Activated naive CD4-positive, alpha-beta T cell treated with anti-CD3 and anti-CD28 coated beads, Interleukin-2, amount 50 U/mL, for 16 hours (primary cell): ENCODE results near the gene BMPR1A.
A peak's percentile ranks its signal among the peaks of the same experiment; 100 is the strongest.
"Not testable (repeated sequence)": the region's sequence is repeated elsewhere in the genome, so short reads cannot be mapped to it uniquely, and the experiment has no call there.

ENCODE experiments used
- DNase-seq: peaks from one replicate; pipeline ENCODE4 v3.0.0-alpha.2; 2020

Gene BMPR1A

GRCh38 chr10:86971232-86971991, 215.0 kb downstream of the BMPR1A start:
- DNase-seq = peak; percentile 86

- DNase-seq = no peak
Measured at GRCh38 chr10:86972613-86973380, 216.4 kb downstream of the BMPR1A start.

DNA sequence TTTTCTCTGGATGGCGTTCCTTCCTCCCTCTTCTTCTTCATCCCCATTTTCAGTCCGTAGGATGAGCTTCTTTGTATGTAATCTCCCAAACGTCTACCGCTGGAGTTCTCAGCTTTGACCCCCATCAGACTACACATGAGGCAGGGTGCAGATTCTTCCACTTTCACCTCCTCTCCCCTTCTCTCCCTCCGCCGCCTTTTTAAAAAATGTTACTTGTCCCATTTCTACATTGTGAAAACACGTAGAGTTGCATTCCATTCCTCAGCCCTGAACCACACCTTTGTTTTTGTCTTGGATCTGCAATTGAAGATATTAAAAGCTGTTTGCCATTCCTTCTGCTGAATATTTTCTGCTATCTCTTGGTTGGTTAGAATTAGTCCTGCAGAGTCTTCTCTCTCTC, 218.1 kb downstream of the BMPR1A start:
- no peak for DNase-seq

- no peak for DNase-seq
Measured at GRCh38 chr10:86976362-86977056, 220.1 kb downstream of the BMPR1A start.

DNA sequence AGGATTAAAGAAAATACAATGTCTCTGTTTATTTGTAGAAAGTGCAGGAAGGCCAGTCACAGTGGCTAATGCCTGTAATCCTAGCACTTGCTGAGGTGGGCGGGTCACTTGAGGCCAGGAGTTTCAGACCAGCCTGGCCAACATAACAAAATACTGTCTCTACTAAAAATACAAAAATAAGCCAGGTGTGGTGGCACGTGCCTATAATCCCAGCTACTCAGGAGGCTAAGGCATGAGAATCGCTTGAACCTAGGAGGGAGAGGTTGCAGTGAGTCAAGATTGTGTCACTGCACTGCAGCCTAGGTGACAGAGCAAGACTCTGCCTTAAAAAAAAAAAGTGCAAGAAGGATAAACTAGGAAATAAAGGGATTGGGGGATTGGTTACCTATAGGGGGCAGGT, 222.0 kb downstream of the BMPR1A start:
- DNase-seq = not testable (repeated sequence)

- no peak for DNase-seq
Measured at GRCh38 chr10:86979296-86979818, 222.9 kb downstream of the BMPR1A start.

DNA sequence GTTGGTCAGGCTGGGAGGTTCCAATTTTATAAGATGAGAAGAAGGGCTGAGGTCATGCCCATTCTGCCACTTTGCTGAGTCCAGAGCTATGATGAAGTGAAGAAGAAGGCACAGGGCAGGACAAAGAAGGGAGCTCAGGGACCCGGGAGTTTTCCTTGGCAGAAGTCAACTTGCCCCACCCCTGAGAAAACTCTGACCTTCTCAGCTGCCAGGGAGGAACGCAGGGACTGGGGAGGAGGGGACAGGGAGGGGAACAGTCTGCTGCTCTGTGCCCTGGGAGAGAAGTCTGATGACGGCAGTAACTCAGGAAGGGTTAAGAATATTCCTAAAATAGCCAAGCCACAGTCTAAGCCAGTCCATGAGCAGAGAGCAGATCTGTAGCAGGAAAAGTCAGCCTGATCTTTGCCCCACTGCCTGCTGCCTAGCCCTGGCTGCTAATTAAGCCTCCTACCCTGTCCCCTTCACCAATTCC, 223.6 kb downstream of the BMPR1A start:
- DNase-seq = no peak

- not testable (repeated sequence) for DNase-seq
Measured at GRCh38 chr10:86981020-86981419, 224.6 kb downstream of the BMPR1A start.

- no peak for DNase-seq
Measured at GRCh38 chr10:86981716-86982115, 225.3 kb downstream of the BMPR1A start.
